Smooth muscle cell of the brain vasculature (primary cell): Measurements from ENCODE around the gene MAP4K4.

Source experiments
- DNase-seq: peaks from one replicate; pipeline ENCODE4 v3.0.0-alpha.2; 2012; ENCODE audit warnings: low read depth, low spot score

MAP4K4 gene

GRCh38 chr2:101790857-101791256 is 93.3 kb downstream of the MAP4K4 start:
- peak; percentile 40 for DNase-seq

DNA sequence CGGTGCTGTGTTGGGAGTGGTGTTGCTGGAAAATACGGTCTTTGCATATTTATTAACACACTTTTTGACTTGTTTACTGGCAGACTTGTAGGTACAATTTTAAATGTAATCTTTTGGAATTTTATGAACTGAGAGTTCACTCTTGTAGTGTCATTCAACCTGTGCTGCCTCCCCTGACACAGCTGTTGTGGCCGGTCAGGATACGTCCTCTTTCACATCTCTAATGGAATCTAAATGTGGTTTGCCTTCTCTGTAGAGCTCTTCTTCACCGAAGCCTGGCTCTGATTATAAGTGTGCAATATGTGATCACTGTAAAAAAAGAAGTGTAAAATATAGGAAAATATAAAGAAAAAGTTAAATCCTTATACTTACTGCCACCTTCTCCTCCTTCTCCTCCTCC is 94.7 kb downstream of the MAP4K4 start:
- DNase-seq = no peak

- no peak for DNase-seq
Observed at GRCh38 chr2:101793277-101793969, 95.9 kb downstream of the MAP4K4 start.

GRCh38 chr2:101794141-101794540 is 96.6 kb downstream of the MAP4K4 start:
- DNase-seq = no peak

DNA sequence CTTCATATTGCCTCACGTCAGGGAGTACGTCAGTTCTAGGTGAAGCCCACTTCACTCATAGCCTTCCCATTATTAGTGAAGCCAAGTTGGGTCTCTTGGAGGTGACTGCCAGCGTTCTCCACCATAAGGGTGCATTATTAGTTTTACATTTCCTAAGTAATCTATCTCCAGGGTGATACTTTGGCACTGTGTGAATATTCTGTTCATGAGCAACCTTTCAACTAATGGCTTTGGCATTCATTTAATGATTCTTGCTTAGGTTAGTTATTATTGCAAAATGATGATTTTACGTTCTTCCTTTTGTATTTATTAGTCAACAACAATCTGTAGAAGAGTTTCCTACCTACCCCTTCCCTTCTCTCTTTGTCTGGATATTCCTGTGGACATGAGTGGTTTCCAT is 97.5 kb downstream of the MAP4K4 start:
- DNase-seq = no peak

DNA sequence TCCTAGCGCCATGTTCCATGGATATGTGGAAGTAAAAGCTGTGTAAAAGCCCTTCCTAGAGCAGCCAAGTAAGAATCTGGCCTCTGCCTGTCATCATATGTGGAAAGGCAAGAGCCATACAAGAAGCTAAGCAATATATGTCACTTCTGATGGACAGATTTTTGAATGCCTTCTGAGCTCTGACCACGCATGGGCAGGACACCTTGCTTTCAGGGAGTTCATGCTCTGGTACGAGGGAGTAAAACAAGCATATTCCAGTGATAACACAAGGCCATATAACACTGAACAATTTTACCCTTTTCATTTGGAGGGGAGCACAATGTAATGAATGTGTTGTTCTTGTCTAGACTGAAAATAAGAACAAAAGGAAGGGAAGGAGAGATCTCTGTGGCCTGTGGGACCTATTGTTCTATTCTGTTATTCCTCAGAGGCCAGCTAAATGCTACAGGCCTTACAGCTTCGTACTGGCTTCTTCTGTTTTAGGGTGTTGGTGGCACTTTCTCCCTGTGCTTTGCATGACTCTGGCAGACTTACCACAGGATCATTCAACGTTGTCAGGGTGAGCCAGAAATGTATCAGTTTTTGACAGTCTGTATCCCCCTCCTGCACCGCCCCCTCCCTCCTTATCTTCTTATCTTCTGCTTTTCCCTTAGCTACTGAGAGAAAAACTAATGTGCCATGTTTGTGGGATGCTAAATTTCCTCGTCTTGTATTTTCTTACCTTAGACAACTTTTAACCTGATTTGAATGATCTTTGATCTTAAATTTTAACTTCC is 99.5 kb downstream of the MAP4K4 start:
- no peak for DNase-seq

- no peak for DNase-seq
Observed at GRCh38 chr2:101801496-101801895, 104.0 kb downstream of the MAP4K4 start.

- DNase-seq = no peak
Observed at GRCh38 chr2:101802329-101802728, 104.8 kb downstream of the MAP4K4 start.

GRCh38 chr2:101803128-101803527 is 105.6 kb downstream of the MAP4K4 start:
- no peak for DNase-seq

- no peak for DNase-seq
Observed at GRCh38 chr2:101803945-101804696, 106.6 kb downstream of the MAP4K4 start.

DNA sequence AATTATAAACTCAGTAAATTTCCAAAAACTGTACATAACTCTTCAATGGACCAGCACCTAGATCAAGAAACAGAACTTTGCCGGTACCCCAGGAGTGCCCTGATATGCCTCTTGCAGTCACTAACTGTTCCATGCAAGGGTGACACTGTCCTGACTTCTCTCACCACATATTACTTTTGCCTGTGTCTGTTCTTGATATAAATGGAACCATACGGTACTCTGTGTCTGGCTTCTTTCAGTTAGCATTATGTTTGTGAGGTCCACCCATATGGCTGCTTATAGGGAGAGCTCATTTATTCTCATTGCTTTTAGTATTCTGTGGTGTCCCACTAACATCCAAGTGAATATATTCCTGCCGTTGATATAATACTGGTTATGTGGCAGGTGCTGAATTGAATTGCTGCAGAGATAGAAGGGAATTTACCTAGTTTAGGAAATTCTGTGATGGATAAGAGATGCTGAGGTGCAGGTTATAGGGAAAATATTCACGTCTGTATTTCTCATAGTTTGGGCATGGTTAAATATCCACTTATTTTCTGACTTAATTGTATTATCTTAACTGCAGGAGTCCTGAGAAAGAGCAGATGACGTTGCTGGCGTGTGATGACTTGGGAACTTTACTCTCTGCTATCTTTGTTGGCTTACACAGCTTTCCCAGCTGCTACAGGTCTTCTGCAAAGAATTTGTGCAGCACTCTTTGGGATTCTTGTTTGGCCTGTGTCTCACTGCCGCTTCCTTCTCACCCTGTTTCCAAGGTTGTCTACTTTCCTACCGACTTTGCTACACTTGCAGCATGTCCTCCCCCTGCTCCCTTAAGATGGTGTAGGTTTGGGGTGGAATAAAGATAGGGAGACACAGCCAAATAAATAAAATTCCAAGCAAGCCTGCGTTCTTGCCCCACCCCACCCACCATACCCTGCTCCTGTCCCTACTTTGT is 107.9 kb downstream of the MAP4K4 start:
- no peak for DNase-seq

DNA sequence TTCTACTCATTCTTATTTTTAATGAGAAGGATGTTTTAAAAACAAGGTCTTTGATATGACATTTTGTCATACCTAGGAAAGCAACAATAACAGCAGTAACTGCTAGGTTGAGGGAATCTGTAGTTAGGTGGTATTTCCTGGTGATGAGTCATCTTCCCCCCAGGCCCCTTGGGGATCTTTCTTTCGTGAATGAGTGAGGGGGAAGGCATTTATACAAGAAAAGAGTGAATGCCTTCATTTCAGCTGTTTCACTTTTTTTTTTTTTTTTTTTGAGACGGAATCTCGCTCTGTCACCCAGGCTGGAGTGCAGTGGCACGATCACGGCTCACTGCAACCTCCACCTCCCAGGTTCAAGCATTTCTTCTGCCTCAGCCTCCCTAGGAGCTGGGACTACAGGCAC is 108.6 kb downstream of the MAP4K4 start:
- DNase-seq = no peak

DNA sequence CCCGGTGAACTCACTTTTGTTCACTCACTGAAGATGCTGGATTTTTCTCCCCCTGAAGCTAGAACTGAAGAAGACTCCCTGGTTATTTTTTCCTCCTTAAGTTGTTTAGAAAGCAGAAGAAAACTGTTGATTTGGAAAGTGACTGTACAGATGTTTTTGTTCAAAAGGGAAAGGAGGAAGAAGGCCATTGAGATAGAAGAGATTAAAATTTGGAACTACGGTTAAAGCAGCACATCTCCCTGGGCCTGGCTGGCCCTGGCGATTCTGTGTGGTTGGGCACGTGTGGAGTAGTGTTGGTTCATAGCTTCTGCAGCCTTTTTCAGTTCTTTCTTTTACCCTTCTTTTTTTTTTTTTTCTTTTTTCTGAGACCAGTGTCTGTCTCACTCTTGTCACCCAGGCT is 109.2 kb downstream of the MAP4K4 start:
- no peak for DNase-seq

DNA sequence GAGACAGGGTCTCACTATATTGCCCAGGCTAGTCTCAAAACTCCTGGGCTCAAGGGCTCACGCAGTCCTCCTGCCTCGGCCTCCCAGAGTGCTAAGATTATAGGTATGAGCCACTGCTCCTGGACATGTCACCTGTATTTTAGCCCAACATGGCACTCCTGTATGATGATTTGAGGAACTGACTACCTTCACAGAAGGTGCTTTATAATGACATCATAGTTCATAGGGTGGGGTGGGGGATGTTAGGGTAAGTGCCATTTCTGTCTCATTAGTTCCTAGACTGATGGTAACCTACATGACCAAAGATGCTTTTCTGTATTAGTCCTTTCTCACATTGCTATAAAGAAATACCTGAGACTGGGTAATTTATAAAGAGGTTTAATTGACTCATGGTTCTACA is 109.7 kb downstream of the MAP4K4 start:
- DNase-seq = no peak

- DNase-seq = no peak
Observed at GRCh38 chr2:101808006-101808562, 110.6 kb downstream of the MAP4K4 start.

DNA sequence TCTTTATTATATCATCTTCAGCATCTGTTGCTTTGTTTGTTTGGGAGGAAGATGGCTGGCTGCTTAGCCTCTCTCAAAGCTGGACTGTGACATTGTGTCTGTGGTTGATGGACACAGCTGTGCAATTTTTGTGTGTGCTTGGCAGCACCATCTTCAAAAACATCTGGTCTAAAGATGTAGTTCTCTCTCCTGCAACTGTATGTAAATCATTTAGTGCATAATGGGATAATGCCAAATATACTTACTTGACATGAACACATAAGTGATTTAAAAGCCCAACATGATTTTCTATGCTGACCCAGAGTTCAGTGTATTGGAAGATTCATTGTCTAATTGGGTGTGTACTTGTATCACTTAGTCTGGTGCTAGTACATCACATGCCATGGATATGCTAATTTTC is 112.2 kb downstream of the MAP4K4 start:
- no peak for DNase-seq

- DNase-seq = no peak
Observed at GRCh38 chr2:101811226-101812015, 113.9 kb downstream of the MAP4K4 start.

DNA sequence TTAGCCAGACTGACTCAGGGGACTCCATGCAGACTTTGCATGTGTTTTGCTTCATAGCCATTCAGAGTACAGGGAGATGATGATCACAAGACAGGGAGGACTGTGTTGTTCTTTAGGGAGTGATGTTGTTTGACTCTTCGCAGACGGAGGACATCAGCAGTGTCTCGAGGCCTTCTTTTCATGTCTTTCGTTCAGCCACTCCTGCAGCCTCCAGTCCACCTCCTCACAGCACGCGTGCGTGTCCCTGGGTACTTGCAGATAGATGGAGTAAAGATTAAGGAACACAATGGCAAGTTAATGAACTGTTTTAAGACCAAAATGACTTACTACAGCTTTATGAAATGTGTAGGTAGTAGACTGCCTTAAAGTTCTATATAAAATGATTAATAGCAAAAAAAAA is 114.7 kb downstream of the MAP4K4 start:
- no peak for DNase-seq

DNA sequence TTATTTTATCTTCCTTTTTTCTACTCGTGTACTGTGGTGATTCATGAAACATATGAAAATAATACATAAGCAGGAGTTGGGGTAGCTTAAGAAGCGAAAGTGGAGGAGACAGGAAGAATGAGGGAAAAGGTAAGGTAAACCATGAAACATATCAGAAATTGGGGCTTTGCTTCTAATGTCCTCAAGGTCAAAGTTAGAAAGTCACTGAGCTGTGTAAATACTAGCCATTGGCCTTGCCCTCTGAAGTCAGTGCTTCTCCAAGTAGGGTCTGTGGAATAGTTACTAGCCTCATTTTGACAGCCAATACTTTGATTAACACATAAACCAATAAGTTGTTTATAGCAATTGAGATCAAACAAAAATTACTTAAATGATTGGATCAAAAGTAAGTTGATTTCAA is 117.2 kb downstream of the MAP4K4 start:
- DNase-seq = no peak

DNA sequence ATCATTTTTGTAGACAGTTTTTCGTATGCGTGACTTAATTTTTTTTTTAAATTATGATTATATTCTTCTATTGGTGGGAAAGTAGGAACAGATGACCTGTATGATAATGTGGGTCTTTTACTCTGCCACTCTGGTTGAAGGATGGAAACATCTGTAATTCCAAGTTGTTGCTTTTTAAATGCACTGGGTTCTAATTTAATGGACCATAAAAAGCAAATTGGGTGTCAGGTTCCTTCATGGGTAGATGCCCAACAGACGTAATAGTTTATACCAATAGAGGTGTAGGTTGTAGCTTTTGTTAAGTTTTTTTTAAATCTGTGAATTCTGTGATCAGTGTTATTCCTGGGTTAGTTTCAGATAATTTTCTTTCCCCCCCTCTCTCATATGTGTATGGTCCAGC is 117.6 kb downstream of the MAP4K4 start:
- no peak for DNase-seq
